Heart left ventricle (tissue), 13 donors: Measurements from ENCODE around the gene CCDC121.

Experiments used
- POLR2A ChIP-seq, 2 donors: fragments of 450-650 bp; IDR thresholded peaks; one replicate each; pipeline ENCODE4 v1.6.1; 2017; ENCODE audit warnings: antibody characterized with exemption in 2 of 2, mild to moderate bottlenecking in 2 of 2, moderate library complexity in 2 of 2
- TF ChIP-seq, protein P1 (sequence below), 12 donors: fragments of 200-600 bp; sonication (generic) in 4 of 12; IDR thresholded peaks; one replicate each; pipeline versions ENCODE4 v1.5.0 to v1.8.0; 2018 to 2022; ENCODE audit warnings: antibody characterized with exemption in 12 of 12, mild to moderate bottlenecking in 5 of 12
- donor health status: ischemic (EF 13 %, LVEDD 7.1; RV severe dilation, severe dysfunction).
- donor health status: DM: no; HTN: yes; CAD: no.
- donor health status: DM: no; HTN: no; CAD: no.
- donor health status: ischemic (EF 25% LVEDD 6.9; RV normal size, moderate dysfunction).
- donor health status: ischemic (EF 25% LVEDD 5.7; RV mildly dilated, moderate dysfunction).
- donor health status: ischemic (EF 35%, LVEDD 5.7; RV mildly dilated, moderate dysfunction).
- donor health status: nonischemic (EF 11% LVEDD 7.7; RV severe dilation, severe dysfunction).
- donor health status: DM: yes; HTN: yes; CAD: no.
- donor health status: PGD.
- donor health status: ischemic (EF 29% LVEDD 5.4; RV normal size, mild dysfunction).
- donor health status: nonischemic (EF 23%, LVEDD 6.1; RV moderate dilation, normal function).

DNA sequence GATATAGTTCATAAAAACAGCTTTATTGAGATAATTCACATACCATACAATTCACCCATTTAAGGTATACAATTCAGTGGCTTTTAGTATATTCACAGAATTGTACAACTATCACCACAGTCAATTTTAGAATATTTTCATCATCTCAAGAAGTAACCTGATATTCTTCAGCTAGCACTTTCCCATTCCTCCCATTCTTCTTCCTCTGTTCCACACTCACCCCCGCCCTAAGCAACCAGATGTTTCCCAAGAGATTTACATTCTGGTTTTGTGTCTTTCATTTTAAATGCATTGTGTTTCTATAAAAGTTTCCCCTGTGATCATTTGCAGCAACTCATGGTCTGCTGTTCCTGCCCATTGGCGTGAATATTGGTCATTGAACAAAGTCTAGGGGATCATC lies 5.5 kb upstream of the CCDC121 start:
- TF ChIP-seq, protein P1, sequence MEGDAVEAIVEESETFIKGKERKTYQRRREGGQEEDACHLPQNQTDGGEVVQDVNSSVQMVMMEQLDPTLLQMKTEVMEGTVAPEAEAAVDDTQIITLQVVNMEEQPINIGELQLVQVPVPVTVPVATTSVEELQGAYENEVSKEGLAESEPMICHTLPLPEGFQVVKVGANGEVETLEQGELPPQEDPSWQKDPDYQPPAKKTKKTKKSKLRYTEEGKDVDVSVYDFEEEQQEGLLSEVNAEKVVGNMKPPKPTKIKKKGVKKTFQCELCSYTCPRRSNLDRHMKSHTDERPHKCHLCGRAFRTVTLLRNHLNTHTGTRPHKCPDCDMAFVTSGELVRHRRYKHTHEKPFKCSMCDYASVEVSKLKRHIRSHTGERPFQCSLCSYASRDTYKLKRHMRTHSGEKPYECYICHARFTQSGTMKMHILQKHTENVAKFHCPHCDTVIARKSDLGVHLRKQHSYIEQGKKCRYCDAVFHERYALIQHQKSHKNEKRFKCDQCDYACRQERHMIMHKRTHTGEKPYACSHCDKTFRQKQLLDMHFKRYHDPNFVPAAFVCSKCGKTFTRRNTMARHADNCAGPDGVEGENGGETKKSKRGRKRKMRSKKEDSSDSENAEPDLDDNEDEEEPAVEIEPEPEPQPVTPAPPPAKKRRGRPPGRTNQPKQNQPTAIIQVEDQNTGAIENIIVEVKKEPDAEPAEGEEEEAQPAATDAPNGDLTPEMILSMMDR (IDR thresholded peaks at IDR 0.05): no peak
- no peak for TF ChIP-seq POLR2A (IDR thresholded peaks at IDR 0.05)
